Breast epithelium (tissue), 4 donors: ENCODE results near the gene LUM. TPM values are rescaled to one million over a fixed set of nuclear protein-coding genes. Genes with fewer than 3 reads are reported as not detected.
A peak's percentile ranks its signal among the peaks of the same experiment; 100 is the strongest.

Source experiments
- DNase-seq, 2 donors: peaks; one replicate each; pipeline ENCODE4 v3.0.0-alpha.2; 2019; ENCODE audit warnings: low spot score in 2 of 2
- H3K27ac ChIP-seq, 2 donors: fragments of 200-600 bp; sonication (generic) in 1 of 2; one replicate each; pipeline ENCODE4 v1.5.1; 2016 to 2019; ENCODE audit warnings: mild to moderate bottlenecking in 1 of 2
- H3K27me3 ChIP-seq, 2 donors: fragments of 200-600 bp; sonication (generic) in 1 of 2; one replicate each; pipeline versions ENCODE4 v1.5.1 to v1.6.0; 2017 to 2019; ENCODE audit warnings: control low read depth in 1 of 2, mild to moderate bottlenecking in 1 of 2
- H3K36me3 ChIP-seq: fragments of 200-600 bp; one replicate; pipeline ENCODE4 v1.5.1; 2019
- H3K4me1 ChIP-seq, 2 donors: fragments of 200-600 bp; sonication (generic); one replicate each; pipeline ENCODE4 v1.5.1; 2016 to 2019; ENCODE audit warnings: control low read depth in 1 of 2
- H3K4me3 ChIP-seq, 3 donors: fragments of 200-600 bp; sonication (generic); 1 replicate in 2 of 3; 2 replicates in 1 of 3; pipeline ENCODE4 v1.5.1; 2016 to 2019; ENCODE audit warnings: mild to moderate bottlenecking in 3 of 3, moderate library complexity in 2 of 3
- H3K9me3 ChIP-seq, 2 donors: fragments of 200-600 bp; sonication (generic) in 1 of 2; one replicate each; pipeline ENCODE4 v1.5.1; 2016 to 2019; ENCODE audit warnings: control low read depth in 1 of 2
- CTCF ChIP-seq, 3 donors: fragments of 450-650 bp; IDR thresholded peaks; one replicate each; pipeline ENCODE4 v1.5.1; 2016 to 2017; ENCODE audit warnings: antibody characterized with exemption in 3 of 3, mild to moderate bottlenecking in 3 of 3, moderate library complexity in 3 of 3
- POLR2A ChIP-seq: fragments of 450-650 bp; IDR thresholded peaks from one replicate; pipeline ENCODE4 v1.6.1; 2016; ENCODE audit warnings: antibody characterized with exemption, mild to moderate bottlenecking, moderate library complexity
- POLR2AphosphoS5 ChIP-seq, 3 donors: sonication (generic); formaldehyde crosslinking; IDR thresholded peaks; one replicate each; pipeline ENCODE4 v1.6.1; 2017; ENCODE audit warnings: antibody characterized with exemption in 3 of 3
- intact Hi-C: fragments of 100-400 bp; cut with DNase I; formaldehyde crosslinking; loops from one replicate; pipeline ENCODE4 v1.15.1; 2023; ENCODE audit warnings: low total_unique reads
- total RNA-seq, 3 donors: library from RNA; depleted of rRNA; stranded (reverse); fragments of >200 nt; gene quantifications; one replicate each; pipeline ENCODE4 v1.1.0, GENCODE V29; 2016

The LUM gene
- total RNA-seq, 3 donors from 2014 or later, result 180 to 449 (median 183) TPM

- Histone ChIP-seq H3K4me3 (no peak within 1 kb of the TSS), H3K4me1 (no peaks in the 10 kb centered on the region), H3K27me3 (no peaks in the 10 kb centered on the region), H3K27ac (no peak within 1 kb of the TSS), H3K9me3 (no peaks in the 10 kb centered on the region), H3K36me3 (no peaks in the 10 kb centered on the region)
- no peak for DNase-seq
- TF ChIP-seq POLR2A (no peak), CTCF (IDR thresholded peaks at IDR 0.05) (no peak), POLR2AphosphoS5 (IDR thresholded peaks at IDR 0.05) (no peak)
- intact Hi-C loops, result loop anchor here (2.0 kb wide), 1 partner anchor 33 kb away; no protein-coding TSS in a partner anchor
Observed at GRCh38 chr12:91057368-91058165, 53.7 kb downstream of the LUM start, which contains the start of gene KERA. Gene KERA (minus strand): TSS chr12:91058024. CDS start chr12:91056281, 1,743 bp downstream.

GRCh38 chr12:91056488-91056887 is 54.8 kb downstream of the LUM start:
- intact Hi-C loops, result loop anchor here (2.0 kb wide), 1 partner anchor 34 kb away; no protein-coding TSS in a partner anchor
- no peak for DNase-seq
- TF ChIP-seq CTCF (IDR thresholded peaks at IDR 0.05), result no peak
- no peak for TF ChIP-seq POLR2AphosphoS5 (IDR thresholded peaks at IDR 0.05)
- no peak for TF ChIP-seq POLR2A
- Histone ChIP-seq H3K4me1 (no peaks in the 10 kb centered on the region), H3K4me3 (no peak overlapping the region), H3K9me3 (no peaks in the 10 kb centered on the region), H3K27me3 (no peaks in the 10 kb centered on the region), H3K36me3 (no peaks in the 10 kb centered on the region), H3K27ac (no peak overlapping the region)

- Histone ChIP-seq H3K4me3 (no peak overlapping the region), H3K27me3 (no peaks in the 10 kb centered on the region), H3K36me3 (no peaks in the 10 kb centered on the region), H3K27ac (no peak overlapping the region), H3K9me3 (no peaks in the 10 kb centered on the region), H3K4me1 (no peaks in the 10 kb centered on the region)
- no peak for DNase-seq
- intact Hi-C loops, result loop anchor here (2.0 kb wide), 1 partner anchor 35 kb away; no protein-coding TSS in a partner anchor
- TF ChIP-seq CTCF (IDR thresholded peaks at IDR 0.05) (no peak), POLR2AphosphoS5 (IDR thresholded peaks at IDR 0.05) (no peak), POLR2A (no peak)
Observed at GRCh38 chr12:91055976-91056375, 55.3 kb downstream of the LUM start.

GRCh38 chr12:91053951-91054715 is 57.2 kb downstream of the LUM start:
- H3K27ac ChIP-seq, result peak overlapping the region; percentile 48 to 50
- intact Hi-C loops, result no loop called here
- H3K27me3 ChIP-seq, result no peaks in the 10 kb centered on the region
- no peaks in the 10 kb centered on the region for H3K36me3 ChIP-seq
- TF ChIP-seq CTCF (IDR thresholded peaks at IDR 0.05) (no peak), POLR2AphosphoS5 (IDR thresholded peaks at IDR 0.05) (no peak), POLR2A (no peak)
- DNase-seq, result peak in 1 of 2 donors; percentile 19
- no peaks in the 10 kb centered on the region for H3K9me3 ChIP-seq
- H3K4me3 ChIP-seq, result no peak overlapping the region
- H3K4me1 ChIP-seq, result no peaks in the 10 kb centered on the region

Other genes with a start within 250 kb of the LUM start
- gene CCER1, start 156.3 kb downstream of the LUM start, total RNA-seq, result not detected
- not detected for gene EPYC, start 106.5 kb downstream of the LUM start, total RNA-seq
- gene KERA, start 53.5 kb downstream of the LUM start, total RNA-seq, result under 1 TPM in 2 of 3 donors, not detected in 1; 0.15 to 0.33 TPM
- 1,000 to 10,000 TPM; 1,081 to 4,374 (median 1,702) TPM for gene DCN, start 71.3 kb upstream of the LUM start, total RNA-seq